Naive thymus-derived CD8-positive, alpha-beta T cell (primary cell): ENCODE data around the gene UMOD. TPM values are rescaled to one million over a fixed set of nuclear protein-coding genes. Genes with fewer than 3 reads are reported as not detected.
A peak's percentile ranks its signal among the peaks of the same experiment; 100 is the strongest.

Source experiments
- ATAC-seq, 2 donors: fragments of 150-1000 bp; cut with Tn5 transposase in 1 of 2; sonication (Bioruptor Pico), chemical (Tn5 transposase) in 1 of 2; 1 replicate in 1 of 2; 2 replicates in 1 of 2; pipeline ENCODE4 v1.10.0; 2021; ENCODE audit warnings: mild to moderate bottlenecking in 2 of 2, moderate library complexity in 2 of 2
- POLR2A ChIA-PET: fragments of 350-600 bp; sonication (Branson Sonifier 250); formaldehyde crosslinking; loops from one replicate; lab custom pipeline; 2021; ENCODE audit warnings: antibody characterized with exemption; lab: Charles Lee
- DNase-seq, 10 donors: peaks; one replicate each; pipeline versions ENCODE4 v3.0.0 to v3.0.0-alpha.2; 2020 to 2022
- H3K27ac Mint-ChIP-seq, 10 donors: one replicate each; pipeline ENCODE4 v1.8.0; 2020 to 2022; ENCODE audit warnings: mild to moderate bottlenecking in 10 of 10, mixed read lengths in 10 of 10, moderate library complexity in 4 of 10, inconsistent platforms in 1 of 10
- H3K27me3 Mint-ChIP-seq, 5 donors: one replicate each; pipeline ENCODE4 v1.8.0; 2021 to 2022; ENCODE audit warnings: mixed read lengths in 5 of 5
- H3K36me3 Mint-ChIP-seq, 3 donors: one replicate each; pipeline ENCODE4 v1.8.0; 2020 to 2022; ENCODE audit warnings: mixed read lengths in 3 of 3, mild to moderate bottlenecking in 2 of 3, inconsistent platforms in 1 of 3
- H3K4me1 Mint-ChIP-seq, 4 donors: one replicate each; pipeline ENCODE4 v1.8.0; 2021 to 2022; ENCODE audit warnings: mixed read lengths in 4 of 4
- H3K4me3 Mint-ChIP-seq, 10 donors: one replicate each; pipeline ENCODE4 v1.8.0; 2020 to 2022; ENCODE audit warnings: mild to moderate bottlenecking in 10 of 10, mixed read lengths in 10 of 10, moderate library complexity in 6 of 10, inconsistent platforms in 1 of 10
- H3K9me3 Mint-ChIP-seq, 9 donors: one replicate each; pipeline ENCODE4 v1.8.0; 2020 to 2022; ENCODE audit warnings: mixed read lengths in 9 of 9, mild to moderate bottlenecking in 3 of 9, inconsistent platforms in 1 of 9, moderate library complexity in 1 of 9
- polyA plus RNA-seq, 3 donors: library from polyadenylated mRNA; unstranded; fragments of 300-500 nt; fragmentation: Illumina TruSeq; gene quantifications; one replicate each; pipeline ENCODE4 v1.2.3, GENCODE V29; 2021
- total RNA-seq, 8 experiments: library from RNA in 2 of 8; stranded (reverse) in 2 of 8; gene quantifications; one replicate each; pipeline ENCODE4 v1.2.3 and lab custom pipeline; 2021 to 2026

UMOD gene
- total and polyA plus RNA-seq, 5 experiments from 2014 or later = not detected

DNA sequence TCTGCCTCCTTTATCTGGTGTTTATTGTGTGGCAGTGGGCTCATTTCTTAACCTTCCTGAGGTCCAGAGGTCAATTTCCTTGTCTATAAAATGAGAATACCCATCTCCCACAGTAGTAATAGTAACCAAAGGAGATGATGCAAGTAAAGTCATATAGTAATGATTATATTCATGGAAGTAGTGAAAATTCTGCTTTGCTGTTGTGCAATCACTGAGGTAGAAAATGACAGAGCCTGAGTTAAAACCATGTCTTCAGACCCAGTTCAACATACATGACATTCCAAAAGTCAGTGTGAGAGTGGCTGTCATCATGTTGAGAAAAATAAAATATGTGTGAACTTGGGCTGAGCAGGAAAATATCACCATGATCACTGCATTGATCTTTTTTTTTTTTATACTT is 864 bp upstream of the UMOD start:
- Mint-ChIP-seq H3K36me3 (no peaks in the 10 kb centered on the region), H3K27ac (no peak overlapping the region), H3K27me3 (peaks cover 7 to 29% (median 14%) of the 10 kb centered on the region in 5 donors), H3K9me3 (peaks cover 0 to 6% (median 0%) of the 10 kb centered on the region in 9 donors), H3K4me3 (no peak overlapping the region), H3K4me1 (no peaks in the 10 kb centered on the region)
- DNase-seq (no peak), ATAC-seq (no peak)
- POLR2A ChIA-PET = no interaction called here

GRCh38 chr16:20349615-20350014 is 2.9 kb downstream of the UMOD start:
- POLR2A ChIA-PET = no interaction called here
- Mint-ChIP-seq H3K36me3 (no peaks in the 10 kb centered on the region), H3K27ac (no peak overlapping the region), H3K27me3 (peaks cover 0 to 11% (median 4%) of the 10 kb centered on the region in 5 donors), H3K4me1 (no peaks in the 10 kb centered on the region), H3K9me3 (peaks cover 0 to 6% (median 0%) of the 10 kb centered on the region in 9 donors), H3K4me3 (no peak overlapping the region)
- ATAC-seq (no peak), DNase-seq (no peak)

DNA sequence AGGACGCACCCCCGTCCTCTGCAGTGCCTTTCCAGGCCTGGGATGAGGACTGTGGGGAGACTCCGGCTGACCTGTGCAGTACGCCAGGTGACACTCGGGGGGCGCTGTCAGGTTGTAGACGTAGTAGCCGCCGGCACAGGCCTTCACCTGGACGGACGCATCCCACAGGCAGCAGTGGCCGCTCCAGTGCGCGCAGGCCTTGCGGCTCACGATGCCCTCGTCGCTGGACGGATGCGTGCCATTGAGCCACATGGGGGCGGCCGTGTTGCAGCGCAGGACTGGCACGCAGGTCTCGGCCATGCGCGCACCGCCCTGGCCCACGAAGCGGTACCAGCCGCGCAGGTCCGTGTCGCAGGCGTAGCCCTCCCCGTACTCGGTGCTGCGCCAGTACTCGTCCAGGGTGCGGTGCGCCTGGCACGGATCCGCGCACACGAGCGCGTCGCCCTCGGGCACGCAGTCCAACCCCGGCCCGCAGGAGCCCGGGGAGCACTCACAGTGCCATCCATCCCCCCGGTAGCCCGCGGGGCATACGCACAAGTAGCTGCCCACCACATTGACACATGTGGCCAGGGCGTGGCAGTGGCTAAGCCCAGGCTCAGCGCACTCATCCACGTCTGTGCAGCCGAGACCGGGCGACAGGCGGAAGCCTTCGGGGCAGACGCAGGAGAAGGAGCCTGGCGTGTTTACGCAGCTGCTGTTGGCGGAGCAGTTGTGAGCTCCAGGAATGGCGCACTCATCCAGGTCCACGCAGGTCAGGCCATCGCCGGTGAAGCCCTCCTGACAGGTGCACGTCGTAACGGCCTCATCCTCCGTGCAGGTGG is 3.9 kb downstream of the UMOD start:
- no peaks in the 10 kb centered on the region for H3K4me1 Mint-ChIP-seq
- POLR2A ChIA-PET = no interaction called here
- ATAC-seq = no peak
- DNase-seq = no peak
- no peak overlapping the region for H3K27ac Mint-ChIP-seq
- H3K36me3 Mint-ChIP-seq = no peaks in the 10 kb centered on the region
- H3K9me3 Mint-ChIP-seq = no peaks in the 10 kb centered on the region
- H3K27me3 Mint-ChIP-seq = peaks cover 0 to 11% (median 4%) of the 10 kb centered on the region in 5 donors
- H3K4me3 Mint-ChIP-seq = no peak overlapping the region

DNA sequence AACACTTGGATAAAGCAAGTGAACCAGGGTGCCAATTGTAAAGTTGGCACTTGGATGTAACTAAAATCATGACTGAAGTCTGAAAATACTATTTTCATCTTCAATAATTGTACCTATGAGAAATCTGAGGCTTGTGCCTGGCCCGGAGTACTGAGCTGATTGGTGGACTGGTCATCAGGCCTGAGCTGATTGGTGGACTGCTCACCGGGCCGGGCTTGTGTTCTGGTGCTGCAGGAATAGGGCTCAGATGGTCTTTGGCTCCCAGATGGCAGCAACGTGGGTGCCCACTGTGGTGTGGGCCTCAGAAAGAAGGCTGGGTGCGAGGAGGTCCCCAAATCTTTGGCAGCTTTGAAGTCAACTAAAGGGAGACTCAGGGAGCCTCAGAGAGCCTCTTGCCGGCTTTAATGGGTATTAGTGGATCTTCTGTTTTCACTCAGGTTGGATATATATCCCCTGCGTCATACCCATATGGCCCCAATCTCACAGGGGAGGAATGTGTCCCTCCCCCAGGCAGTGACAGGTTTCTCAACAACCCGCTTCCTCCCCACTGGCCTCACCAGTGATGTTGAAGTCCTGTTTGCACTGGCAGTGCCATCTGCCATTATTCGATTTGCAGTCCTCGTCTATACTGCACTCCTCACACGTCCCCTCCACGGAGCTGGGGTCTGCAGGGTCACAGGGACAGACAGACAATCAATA is 4.7 kb downstream of the UMOD start:
- DNase-seq = no peak
- ATAC-seq = no peak
- Mint-ChIP-seq H3K36me3 (no peaks in the 10 kb centered on the region), H3K4me3 (no peak overlapping the region), H3K27ac (no peak overlapping the region), H3K9me3 (no peaks in the 10 kb centered on the region), H3K27me3 (peaks cover 0 to 11% (median 4%) of the 10 kb centered on the region in 5 donors), H3K4me1 (no peaks in the 10 kb centered on the region)
- POLR2A ChIA-PET = no interaction called here

- Mint-ChIP-seq H3K27ac (no peak overlapping the region), H3K36me3 (no peaks in the 10 kb centered on the region), H3K27me3 (peaks cover 0 to 11% (median 0%) of the 10 kb centered on the region in 5 donors), H3K4me1 (no peaks in the 10 kb centered on the region), H3K4me3 (no peak overlapping the region), H3K9me3 (peaks cover 0 to 2% (median 0%) of the 10 kb centered on the region in 9 donors)
- DNase-seq (no peak), ATAC-seq (no peak)
- POLR2A ChIA-PET = no interaction called here
Observed at GRCh38 chr16:20344611-20345010, 7.9 kb downstream of the UMOD start.

DNA sequence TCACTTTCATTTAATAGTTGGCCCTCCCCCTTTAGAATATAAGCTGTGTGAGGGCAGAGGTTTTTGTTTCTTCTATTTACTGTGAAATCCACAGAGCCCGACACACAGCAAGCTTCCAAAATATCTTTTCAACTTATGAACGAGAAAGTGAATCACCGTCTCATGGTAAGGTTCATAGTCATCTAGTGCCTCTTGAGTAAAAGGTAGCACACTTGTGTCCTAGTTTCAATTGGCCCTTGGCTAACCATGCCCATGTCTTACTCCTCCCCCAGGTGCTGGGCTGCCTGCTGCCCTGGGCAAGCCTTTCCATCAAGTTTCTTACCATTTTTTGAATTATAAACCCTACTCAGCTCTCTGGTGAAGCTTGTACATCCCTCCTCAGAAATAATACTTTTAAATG is 12.8 kb downstream of the UMOD start:
- DNase-seq (no peak), ATAC-seq (no peak)
- Mint-ChIP-seq H3K27me3 (peaks cover 0 to 8% (median 0%) of the 10 kb centered on the region in 5 donors), H3K27ac (peak overlapping the region in 1 of 10 donors; percentile 4), H3K4me1 (no peaks in the 10 kb centered on the region), H3K4me3 (no peak overlapping the region), H3K36me3 (no peaks in the 10 kb centered on the region), H3K9me3 (peaks cover 0 to 2% (median 0%) of the 10 kb centered on the region in 9 donors)
- POLR2A ChIA-PET = no interaction called here

- Mint-ChIP-seq H3K9me3 (peaks cover 0 to 2% (median 0%) of the 10 kb centered on the region in 9 donors), H3K36me3 (no peaks in the 10 kb centered on the region), H3K4me3 (no peak overlapping the region), H3K27me3 (peaks cover 0 to 8% (median 0%) of the 10 kb centered on the region in 5 donors), H3K27ac (no peak overlapping the region), H3K4me1 (no peaks in the 10 kb centered on the region)
- POLR2A ChIA-PET = no interaction called here
- no peak for ATAC-seq
- DNase-seq = no peak
Observed at GRCh38 chr16:20336955-20337354, 15.6 kb downstream of the UMOD start.

DNA sequence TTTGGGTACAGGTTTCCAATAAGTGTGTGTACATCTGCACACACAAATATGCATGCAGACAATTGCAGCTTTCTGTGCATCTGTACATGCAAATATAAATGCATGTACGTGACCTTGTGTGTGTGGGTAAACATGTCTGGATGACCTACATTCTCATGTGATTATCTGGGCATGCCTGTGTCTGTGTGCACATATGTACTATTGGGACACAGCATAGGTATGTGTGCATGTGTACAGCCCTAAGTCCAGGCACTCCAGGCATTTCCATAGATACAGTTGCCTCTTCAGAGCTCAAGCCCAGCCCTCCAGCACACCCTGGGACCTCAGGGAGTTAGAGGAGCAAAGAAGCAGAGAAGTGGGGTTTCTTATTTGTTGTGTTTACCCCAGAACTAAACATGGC is 18.1 kb downstream of the UMOD start:
- Mint-ChIP-seq H3K9me3 (peaks cover 0 to 10% (median 0%) of the 10 kb centered on the region in 9 donors), H3K27ac (no peak overlapping the region), H3K4me3 (no peak overlapping the region), H3K36me3 (no peaks in the 10 kb centered on the region), H3K4me1 (no peaks in the 10 kb centered on the region), H3K27me3 (peaks cover 0 to 8% (median 2%) of the 10 kb centered on the region in 5 donors)
- POLR2A ChIA-PET = no interaction called here
- ATAC-seq (no peak), DNase-seq (no peak)

GRCh38 chr16:20333120-20333519 is 19.4 kb downstream of the UMOD start:
- H3K27ac Mint-ChIP-seq = no peak overlapping the region

GRCh38 chr16:20332411-20332810 is 20.1 kb downstream of the UMOD start:
- Mint-ChIP-seq H3K4me3 (no peak overlapping the region), H3K36me3 (no peaks in the 10 kb centered on the region), H3K27me3 (peaks cover 0 to 4% (median 2%) of the 10 kb centered on the region in 5 donors), H3K9me3 (peaks cover 0 to 17% (median 0%) of the 10 kb centered on the region in 9 donors), H3K27ac (no peak overlapping the region), H3K4me1 (no peaks in the 10 kb centered on the region)
- ATAC-seq (no peak), DNase-seq (no peak)
- POLR2A ChIA-PET = no interaction called here

More at GRCh38 chr16:20333120-20333519, 19.4 kb downstream of the UMOD start:
- H3K4me1 Mint-ChIP-seq = no peaks in the 10 kb centered on the region
- DNase-seq (no peak), ATAC-seq (no peak)
- no peaks in the 10 kb centered on the region for H3K36me3 Mint-ChIP-seq
- H3K9me3 Mint-ChIP-seq = peaks cover 0 to 17% (median 0%) of the 10 kb centered on the region in 9 donors
- POLR2A ChIA-PET = no interaction called here
- H3K27me3 Mint-ChIP-seq = peaks cover 0 to 6% (median 2%) of the 10 kb centered on the region in 5 donors
- H3K4me3 Mint-ChIP-seq = no peak overlapping the region

GRCh38 chr16:20331635-20332034 is 20.9 kb downstream of the UMOD start:
- Mint-ChIP-seq H3K27me3 (peaks cover 0 to 4% (median 2%) of the 10 kb centered on the region in 5 donors), H3K4me1 (no peaks in the 10 kb centered on the region), H3K9me3 (peaks cover 0 to 17% (median 0%) of the 10 kb centered on the region in 9 donors), H3K36me3 (no peaks in the 10 kb centered on the region), H3K27ac (no peak overlapping the region), H3K4me3 (no peak overlapping the region)
- DNase-seq = no peak
- no peak for ATAC-seq
- POLR2A ChIA-PET = no interaction called here

DNA sequence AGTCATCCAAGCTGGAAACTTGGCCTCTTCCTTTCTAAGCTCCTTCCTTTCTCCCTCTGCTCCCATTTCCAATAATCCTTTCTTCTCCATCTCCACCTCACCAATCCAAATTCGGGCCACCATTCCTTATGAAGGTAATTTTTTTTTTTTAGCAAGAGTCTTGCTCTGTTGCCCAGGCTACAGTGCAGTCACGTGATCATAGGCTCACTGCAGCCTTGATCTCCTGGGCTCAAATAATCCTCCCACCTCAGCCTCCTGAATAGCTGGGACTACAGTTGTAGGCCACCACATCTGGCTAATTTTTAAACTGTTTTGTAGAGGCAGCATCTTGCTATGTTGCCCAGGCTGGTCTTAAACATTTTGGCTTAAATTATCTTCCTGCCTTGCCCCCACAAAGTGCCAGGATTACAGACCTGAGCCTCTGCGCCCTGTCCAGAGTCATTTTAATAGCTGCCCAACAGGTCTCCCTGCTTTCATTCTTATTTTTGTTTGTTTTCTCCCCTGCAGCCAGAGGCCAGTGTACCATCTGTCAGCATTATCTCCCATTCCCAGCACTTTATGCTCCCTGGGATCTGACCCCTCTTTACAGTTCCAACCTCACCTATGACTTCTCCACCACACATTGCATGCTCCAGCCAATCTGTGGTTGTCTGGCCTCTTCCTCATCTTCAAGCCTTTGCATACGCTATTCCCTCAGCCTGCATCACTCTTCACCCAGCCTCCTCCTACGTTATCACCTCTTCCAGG is 22.9 kb downstream of the UMOD start:
- Mint-ChIP-seq H3K4me1 (no peaks in the 10 kb centered on the region), H3K9me3 (peaks cover 0 to 17% (median 0%) of the 10 kb centered on the region in 9 donors)
- POLR2A ChIA-PET = no interaction called here

More for the DNA sequence above, 22.9 kb downstream of the UMOD start:
- H3K4me3 Mint-ChIP-seq = no peak overlapping the region
- ATAC-seq (no peak), DNase-seq (no peak)
- no peaks in the 10 kb centered on the region for H3K36me3 Mint-ChIP-seq
- H3K27ac Mint-ChIP-seq = no peak overlapping the region
- H3K27me3 Mint-ChIP-seq = peaks cover 0 to 6% (median 2%) of the 10 kb centered on the region in 5 donors
